NCI-H2171 (cell line): Measurements from ENCODE around the gene HSBP1L1.

ENCODE experiments used
- DNase-seq: peaks from one replicate; lab custom pipeline; 2025; lab: John Stamatoyannopoulos, UW

Gene HSBP1L1

DNA sequence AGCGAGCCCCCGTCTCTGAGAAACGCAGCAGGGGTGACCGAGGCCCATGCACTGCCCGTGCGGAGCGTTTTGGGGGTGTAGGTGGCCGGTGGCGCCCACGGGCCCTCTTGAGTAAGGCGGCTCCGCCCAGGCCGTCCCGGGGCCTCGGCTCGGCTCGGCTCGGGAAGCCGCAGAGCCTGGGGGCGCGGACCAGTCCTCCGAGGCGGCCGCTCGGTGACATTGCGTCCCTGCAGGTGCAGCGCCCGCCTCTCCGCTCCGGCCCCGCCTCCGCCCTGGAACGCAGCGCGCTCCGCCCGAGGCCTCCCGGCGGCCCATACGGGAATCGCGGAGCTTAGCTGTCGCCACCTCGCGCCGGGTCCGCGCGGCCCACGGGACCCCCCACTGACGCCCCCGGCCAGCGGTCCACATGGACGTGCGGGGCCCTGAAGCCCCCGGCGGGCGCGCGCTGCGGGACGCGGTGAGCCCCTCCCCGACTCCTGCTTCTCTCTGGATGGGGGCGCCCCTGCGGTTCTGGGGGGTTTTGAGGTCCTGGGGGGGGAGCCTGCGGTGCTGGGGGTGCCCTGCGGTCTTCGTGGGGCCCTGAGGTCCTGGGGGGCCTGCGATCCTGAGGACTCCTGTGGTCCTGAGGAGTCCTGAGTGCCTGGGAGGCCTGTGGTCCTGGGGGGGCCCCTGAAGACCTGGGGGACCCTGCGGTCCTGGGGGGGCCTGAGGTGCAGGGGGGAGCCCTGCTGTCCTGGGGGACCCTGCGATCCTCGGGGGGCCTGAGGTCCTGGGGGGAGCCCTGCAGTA, at the start of gene HSBP1L1:
Gene HSBP1L1 (plus strand): TSS at position 314 of the 789 bp plus-strand sequence. CDS start 93 bp downstream, at position 407.
- peak; percentile 19 for DNase-seq

DNA sequence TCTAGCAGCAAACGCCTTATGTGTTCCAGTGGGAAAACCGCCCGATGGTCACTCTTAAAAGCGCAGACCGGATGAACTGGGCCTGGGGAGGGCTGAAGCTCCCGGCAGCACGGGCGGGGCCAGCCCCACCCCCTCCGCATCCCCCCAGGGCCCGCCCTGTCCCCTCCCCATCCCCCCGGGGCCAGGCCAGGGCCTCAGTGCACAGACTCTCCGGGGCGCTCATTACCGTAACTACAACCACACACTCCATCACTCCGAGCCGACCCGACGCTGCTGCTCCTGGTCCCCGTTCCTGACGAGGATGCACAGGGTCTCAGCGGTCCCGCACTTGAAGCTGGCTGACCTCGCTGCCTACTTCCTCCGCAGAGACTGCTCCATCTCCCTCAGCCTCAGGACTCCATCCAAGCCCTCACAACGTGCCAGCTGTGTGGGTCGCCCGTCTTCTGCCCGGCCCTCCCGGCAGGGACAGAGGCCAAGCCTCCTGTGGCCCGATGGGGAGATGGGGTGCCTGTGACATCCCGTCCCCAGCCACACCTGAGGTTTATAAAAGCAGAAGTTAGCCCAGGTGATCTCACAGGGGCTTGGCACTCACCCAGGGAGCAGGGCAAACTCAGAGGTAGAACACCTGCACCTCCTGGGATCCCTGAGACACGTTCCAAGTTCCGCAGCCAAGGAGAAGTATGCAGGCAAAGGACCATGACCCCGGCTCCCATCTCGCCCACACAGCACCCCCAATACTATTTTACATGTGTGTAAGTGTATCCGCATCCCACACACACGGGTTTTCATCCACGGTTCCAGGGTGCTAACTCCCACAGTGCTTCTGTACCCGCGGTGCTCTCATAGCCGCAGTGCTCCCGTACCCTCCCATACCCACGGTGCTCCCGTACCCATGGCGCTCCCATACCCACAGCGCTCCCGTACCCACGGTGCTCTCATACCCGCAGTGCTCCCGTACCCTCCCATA, 49.0 kb upstream of the HSBP1L1 start:
- DNase-seq = no peak

DNA sequence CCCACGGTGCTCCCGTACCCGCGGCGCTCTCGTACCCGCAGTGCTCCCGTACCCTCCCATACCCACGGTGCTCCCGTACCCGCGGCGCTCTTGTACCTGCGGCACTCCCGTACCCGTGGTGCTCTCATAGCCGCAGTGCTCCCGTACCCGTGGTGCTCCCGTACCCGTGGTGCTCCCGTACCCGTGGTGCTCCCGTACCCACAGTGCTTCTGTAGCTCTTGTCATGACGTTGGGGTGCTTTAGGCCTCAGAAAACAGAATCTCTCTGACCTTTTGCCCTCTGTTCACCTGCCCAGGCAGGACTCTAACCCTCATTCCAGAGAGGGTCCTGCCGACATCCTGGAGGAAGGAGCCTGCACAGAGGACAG, 48.3 kb upstream of the HSBP1L1 start:
- no peak for DNase-seq

- DNase-seq = no peak
These were observed 47.8 kb upstream of the HSBP1L1 start for GRCh38 chr18:79916546-79917168.

- no peak for DNase-seq
These were observed 47.1 kb upstream of the HSBP1L1 start for GRCh38 chr18:79917169-79917852.

- DNase-seq = no peak
These were observed 46.4 kb upstream of the HSBP1L1 start for GRCh38 chr18:79917853-79918614.

GRCh38 chr18:79918615-79919011, 45.8 kb upstream of the HSBP1L1 start:
- no peak for DNase-seq

DNA sequence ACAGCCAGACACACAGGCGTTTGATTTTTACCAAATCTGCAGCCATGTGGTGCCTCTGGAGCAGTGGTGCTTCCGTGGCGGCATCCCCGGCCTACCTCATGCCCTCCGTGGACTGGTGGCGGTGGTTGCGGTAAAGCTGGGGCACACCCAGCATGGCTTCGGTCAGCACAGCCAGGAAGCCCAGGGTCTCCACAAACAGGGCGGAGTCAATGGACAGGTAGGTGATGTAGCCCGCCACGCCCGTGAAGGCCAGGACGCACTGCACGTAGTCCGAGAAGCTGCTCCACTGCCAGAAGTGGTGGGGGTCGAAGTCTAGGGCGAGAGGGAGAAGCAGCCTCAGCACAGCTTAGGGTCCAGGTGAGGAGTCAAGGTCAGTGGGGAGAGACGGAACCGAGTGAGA, 45.4 kb upstream of the HSBP1L1 start:
- no peak for DNase-seq

- no peak for DNase-seq
These were observed 42.2 kb upstream of the HSBP1L1 start for GRCh38 chr18:79921984-79922965.

DNA sequence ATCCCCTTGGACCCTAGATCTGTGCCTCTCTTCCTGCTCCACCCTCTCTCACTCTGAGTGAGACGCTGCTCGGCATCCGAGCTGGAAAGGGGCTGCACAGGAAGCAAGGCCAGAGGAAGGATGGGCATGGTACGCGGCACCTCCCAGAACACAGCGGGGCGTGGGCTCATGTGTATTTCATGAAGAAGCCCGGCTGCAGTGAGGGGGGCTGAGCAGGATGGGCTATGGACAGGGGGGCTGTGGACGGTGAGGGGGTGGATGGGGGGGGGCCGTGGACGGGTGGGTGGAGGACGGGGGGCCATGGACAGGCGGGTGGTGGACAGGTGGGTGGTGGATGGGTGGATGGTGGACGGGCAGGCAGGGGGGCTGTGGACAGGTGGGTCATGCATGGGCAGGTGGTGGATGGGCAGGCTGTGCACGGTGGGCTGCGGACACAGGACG, 41.5 kb upstream of the HSBP1L1 start:
- DNase-seq = no peak

GRCh38 chr18:79923896-79924585, 40.4 kb upstream of the HSBP1L1 start:
- DNase-seq = no peak

DNA sequence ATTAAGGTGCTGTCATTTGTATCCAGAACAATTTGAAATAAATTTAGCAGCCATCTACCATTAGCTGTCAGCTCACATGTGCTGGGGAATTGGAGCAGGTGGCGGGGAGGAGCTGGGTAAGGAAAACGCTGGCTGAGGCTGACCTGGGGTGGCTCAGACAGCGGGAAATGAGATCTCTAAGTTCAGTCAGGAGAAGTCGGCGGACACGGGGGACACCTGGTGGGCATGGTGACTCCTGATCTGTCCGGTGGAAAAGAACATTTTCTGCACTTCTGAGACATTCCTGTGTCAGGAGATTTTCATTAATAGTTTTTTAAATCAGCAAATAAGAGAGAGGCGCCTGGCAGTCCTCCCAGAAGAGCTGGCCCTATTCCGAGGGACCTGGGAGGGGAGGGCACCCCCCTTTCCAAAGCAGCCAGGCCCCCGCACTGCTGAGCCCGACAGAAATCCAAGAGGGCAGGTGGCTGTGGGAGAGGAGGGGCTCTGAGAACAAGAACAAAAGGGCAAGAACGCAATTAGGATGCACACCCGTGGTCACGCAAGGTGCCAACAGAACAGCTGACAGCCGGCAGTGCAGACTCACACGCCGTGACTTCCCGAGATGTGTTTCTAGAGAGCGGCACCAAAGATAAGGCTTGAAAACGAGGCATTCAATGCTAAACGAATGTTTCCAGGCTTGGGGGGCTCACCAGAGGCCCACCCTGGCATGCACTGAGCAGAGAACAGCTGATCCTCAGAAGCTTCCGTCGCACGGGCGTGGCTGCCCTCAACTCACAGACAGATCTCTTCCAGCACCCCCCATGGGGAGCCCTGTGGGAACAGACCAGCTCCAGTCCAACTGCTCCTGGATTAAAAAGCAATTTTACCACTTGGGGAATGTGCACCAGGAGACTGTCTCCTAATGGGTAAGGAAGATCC, 39.4 kb upstream of the HSBP1L1 start:
- peak; percentile 40 for DNase-seq

DNA sequence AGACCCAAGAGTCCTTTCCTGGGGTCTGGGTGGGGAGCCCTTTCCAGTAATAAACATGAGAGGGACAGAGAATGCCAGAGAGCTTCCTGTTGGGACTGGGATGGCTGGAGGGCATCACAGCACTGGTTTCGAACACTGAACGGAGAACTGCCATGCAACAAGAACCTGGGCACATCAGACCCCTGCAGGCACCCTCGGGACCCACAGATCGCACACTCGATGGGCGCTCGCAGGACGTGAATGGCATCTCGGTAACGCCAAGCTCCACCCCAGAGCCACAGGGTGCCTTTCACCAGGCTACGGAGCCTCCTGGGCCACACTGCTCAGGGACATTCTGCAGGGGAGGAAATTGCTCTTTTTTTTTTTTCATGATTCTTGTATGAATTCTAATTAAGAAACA, 38.1 kb upstream of the HSBP1L1 start:
- no peak for DNase-seq

DNA sequence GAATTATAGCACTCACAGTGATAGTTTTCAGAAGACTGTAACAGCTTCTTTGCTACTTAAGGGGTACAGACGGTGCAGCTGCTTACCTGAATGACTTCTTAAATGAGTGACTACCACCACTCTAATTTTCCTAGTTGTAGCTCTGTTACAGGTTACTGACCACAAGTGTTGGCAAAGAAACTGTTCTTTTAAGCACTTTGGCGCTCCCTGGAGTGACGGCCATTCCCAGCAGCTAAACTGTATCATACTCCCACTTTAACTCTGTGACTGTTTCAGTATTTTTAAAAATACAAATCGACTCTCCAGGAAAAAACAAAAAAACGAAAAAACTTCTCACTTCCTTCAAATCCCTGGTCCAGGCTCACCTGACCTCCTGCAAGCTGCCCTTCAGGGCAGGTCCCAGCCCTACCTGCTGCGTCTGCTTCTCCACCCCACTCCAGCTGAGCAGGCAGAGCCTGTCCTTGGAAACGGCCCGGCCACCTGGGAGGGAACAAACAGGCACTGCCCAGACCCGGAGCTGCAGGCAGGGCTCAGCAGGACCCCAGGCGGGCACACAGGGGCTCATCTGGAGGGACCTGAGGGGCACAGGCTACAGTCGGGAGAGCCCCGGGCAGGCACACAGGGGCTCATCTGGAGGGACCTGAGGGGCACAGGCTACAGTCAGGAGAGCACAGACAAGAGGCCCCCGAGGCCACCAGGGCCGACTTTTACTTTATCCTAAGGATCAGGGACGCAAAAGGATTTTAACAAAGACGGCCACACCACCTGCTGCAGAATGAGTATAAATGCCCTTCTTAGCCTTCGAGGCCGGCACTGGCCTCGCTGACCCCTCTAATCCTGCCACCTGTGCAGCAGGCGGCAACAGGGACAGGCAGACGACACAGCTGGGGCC, 37.5 kb upstream of the HSBP1L1 start:
- DNase-seq = no peak

- DNase-seq = no peak
These were observed 36.6 kb upstream of the HSBP1L1 start for GRCh38 chr18:79927607-79928562.

GRCh38 chr18:79928563-79928960, 35.9 kb upstream of the HSBP1L1 start:
- no peak for DNase-seq
